ENCODE results near the gene GPR87.

GPR87 gene

DNA sequence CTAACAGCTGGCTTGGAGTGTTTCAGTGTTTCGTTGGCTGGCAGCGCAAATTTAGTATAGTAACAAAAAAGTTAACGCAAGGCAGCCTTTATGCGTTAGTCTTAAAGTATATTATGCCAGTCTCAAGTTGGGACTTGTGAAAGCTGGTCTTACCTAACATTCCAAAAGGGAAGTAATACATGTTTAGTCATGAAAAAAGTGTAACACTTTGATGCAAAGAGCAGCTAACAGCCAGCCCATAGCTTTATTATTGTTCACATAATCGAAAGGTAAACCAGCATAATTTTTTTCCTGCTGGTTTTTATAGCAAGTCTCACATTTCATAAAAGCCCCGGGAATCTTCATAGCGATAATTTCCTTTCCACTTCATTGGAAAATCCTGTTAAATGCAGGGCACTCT, 2.4 kb upstream of the GPR87 start:
- intact Hi-C loops (cut with DNase I): no loop called here

DNA sequence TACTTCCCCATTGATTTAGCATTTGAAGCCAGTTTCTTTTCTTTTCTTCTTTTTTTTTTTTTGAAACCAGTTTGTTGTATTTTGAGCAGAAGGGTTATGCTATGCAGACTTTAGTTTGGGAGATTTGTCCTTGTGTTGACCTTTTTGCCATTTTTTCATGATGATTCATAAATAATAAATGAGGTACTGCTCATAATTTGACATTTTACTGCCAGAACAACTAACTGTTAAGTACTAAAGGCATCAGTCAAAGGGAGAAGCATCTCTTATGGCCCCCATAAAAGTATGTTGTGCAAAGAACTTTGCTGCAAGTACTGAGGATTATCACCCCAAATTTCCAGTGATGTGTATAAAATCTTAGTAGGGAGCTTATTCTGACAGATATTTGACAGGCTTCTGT, 1.7 kb upstream of the GPR87 start:
- intact Hi-C loops (cut with DNase I): no loop called here
- DNase-seq: no peak

More for the DNA sequence above, 2.4 kb upstream of the GPR87 start:
- DNase-seq: no peak

DNA sequence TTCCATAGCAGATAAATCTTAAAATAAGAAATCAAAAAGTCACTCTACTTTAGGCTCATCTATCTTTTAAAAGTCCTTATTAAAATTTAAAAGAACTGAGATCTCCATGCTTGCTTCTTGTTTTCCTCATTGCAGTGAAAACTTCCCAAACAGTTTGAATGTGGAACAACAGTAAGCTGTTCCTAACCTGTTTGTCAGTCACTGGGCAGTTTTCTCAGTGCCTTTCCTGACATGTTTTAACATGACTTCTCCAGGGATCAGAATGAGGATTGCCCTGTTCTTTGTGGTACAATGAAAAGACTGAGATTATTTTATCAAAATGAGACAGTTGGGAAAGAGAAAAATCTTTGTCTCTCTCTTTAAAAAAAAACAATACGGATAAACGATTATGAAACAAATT, 774 bp downstream of the GPR87 start:
- DNase-seq: no peak
- intact Hi-C loops (cut with DNase I): no loop called here

DNA sequence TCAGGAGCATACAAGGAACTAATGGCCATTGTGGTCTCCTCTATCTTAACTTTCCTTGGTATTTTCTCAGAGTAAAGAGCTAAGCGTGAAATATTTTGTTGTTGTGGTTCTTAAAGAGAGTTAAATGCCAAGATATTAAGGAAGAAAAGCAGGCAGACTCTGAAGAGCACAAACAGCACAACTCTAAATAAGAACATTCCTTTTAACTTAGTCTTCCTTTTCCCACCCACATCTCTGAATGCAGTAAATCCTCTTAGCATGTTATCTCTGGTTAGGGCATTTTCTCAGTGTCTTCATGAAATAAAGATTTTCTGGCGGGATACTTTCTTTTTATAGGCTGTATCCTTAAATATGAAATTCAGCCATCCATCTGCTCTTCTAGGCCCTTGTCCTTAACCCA, 1.5 kb downstream of the GPR87 start:
- intact Hi-C loops (cut with DNase I): no loop called here
- DNase-seq: no peak

DNA sequence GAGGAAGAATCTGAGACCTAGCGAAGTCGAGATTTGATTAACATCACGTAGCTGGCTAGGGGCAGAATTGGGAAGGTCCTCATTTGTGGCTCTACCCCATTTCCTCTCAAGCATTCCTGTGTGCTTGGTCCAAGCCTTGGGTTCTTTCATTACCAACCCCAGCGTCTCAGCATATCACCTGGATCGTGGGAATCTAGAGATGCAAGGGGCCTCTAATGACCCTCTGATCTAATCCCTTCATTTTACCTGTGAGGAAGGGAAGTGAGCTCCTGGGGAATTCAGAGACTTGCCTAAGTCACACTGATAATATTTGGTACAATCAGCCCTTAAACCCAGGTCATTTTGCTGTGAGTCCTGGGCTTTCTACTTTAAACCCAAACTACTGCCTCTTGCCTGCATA, 2.0 kb downstream of the GPR87 start:
- DNase-seq: no peak

DNA sequence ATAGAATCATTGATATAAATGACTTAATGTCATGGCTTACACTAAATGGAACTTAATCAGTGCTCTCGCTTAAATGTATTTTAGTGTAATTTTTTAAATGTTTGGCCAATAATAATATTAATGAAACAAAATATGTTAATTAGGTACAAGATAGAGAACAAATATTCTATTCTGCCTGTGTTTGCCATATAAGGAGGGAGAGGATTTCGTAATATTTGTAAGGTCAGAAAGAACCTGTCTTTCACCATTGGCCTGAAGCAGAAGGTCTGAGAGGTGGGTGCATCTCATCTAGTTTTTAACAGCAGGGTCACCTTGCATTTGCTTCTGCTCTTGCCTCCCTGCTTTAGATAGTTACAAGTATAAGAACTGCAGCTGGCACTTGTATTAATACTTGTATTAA, 2.5 kb downstream of the GPR87 start:
- intact Hi-C loops (cut with DNase I): no loop called here
- DNase-seq: no peak

More for the DNA sequence above, 2.0 kb downstream of the GPR87 start:
- intact Hi-C loops (cut with DNase I): no loop called here

DNA sequence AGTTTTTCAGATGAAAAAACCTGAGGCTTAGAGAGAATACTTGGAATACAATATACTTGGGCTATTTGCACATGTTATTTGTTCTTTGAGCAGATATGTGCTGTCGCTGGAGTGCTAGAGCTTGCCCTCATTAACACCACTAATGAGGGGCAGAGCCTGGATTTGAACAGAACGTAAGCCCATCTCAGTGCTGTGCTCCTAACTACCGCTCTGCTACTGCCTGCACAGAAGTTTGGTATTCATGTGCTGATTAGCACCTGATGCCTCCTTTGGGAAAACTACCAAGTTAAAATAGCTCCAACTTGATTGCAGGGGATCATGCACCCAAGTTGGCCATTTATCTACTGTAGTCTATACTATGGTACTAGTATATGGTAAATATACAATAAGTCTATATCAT, 3.6 kb downstream of the GPR87 start:
- intact Hi-C loops (cut with DNase I): no loop called here

DNA sequence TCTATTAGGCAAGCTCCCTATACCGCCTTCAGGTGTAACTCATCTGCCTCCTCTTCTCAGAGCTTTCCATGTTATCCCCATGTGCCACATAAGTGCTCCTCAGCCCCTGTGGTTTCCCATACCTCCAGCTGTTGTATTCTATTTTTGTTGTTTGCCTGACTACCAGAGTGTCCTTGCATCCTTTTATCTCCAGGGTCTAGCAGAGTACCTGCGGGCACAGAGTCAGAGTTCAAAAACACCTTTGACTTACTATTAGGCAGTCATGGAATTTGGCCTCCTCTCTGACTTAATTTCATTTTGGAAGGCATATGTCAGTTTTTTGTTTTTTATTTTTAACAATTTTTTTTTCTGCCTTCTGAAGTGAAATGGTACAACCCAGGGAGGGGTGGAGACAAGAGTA, 7.1 kb downstream of the GPR87 start:
- no peak for DNase-seq
- intact Hi-C loops (cut with DNase I): no loop called here

More for the DNA sequence above, 3.6 kb downstream of the GPR87 start:
- no peak for DNase-seq

DNA sequence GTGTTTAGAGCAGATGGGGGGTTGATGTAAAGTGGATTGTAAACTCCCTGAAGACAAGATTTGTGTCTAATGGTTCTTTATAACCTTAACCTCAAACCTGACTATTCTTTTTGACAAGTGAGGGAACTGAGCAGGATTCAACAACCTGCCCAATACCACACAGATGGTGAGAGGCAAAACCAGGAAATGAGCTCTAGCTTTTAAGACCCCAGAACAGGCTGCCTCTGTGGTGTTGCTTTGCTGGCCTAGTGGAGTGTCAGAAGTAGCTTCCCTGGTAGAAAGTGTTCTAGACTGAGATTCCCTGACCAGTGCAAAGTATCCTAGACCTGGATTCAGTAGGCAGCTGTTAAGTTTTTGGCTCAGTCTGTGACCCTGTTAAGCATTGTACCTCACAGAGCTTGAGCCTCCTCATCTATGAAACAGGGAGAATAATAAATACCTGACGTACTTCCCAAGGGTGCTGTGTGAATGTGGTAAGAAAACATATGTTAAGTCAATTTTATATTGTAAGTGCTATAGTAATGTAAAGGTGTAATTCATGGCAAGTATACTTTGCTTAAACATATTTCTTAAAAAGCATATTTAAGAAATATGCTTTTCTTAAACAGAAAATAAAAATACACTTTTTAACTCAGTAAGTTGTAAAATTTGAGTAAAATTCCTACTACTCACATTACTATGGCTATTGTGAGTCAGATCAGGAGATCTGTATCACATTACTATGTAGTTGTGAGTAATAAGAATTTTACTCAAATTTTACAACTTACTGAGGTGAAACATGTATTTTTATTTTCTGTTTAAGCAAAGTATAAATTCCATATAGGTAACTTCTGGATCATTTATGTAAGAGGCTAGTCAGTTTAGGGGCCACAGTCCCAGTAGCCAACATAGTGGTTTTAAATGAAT, 8.8 kb downstream of the GPR87 start:
- intact Hi-C loops (cut with DNase I): no loop called here

DNA sequence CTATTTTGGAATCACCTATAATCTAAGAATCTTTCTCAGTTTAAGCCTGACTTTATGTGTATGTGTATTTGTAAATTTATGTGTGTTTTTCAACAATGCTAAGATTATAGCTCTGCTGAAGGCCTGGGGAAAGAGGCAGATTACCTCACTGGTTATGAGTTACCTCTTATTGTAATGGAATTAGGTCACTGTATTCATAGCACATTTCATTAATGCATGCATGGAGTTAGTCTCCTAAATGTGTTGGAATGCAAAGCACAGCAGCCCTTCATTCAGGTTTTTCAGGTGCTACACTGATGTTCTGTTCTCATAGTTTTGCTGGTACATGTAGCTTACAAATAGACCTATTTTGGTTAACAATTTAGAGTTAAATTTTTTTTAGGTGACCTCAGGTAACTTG, 9.5 kb downstream of the GPR87 start:
- no peak for DNase-seq
- intact Hi-C loops (cut with DNase I): no loop called here

More for the DNA sequence above, 8.8 kb downstream of the GPR87 start:
- DNase-seq: no peak

DNA sequence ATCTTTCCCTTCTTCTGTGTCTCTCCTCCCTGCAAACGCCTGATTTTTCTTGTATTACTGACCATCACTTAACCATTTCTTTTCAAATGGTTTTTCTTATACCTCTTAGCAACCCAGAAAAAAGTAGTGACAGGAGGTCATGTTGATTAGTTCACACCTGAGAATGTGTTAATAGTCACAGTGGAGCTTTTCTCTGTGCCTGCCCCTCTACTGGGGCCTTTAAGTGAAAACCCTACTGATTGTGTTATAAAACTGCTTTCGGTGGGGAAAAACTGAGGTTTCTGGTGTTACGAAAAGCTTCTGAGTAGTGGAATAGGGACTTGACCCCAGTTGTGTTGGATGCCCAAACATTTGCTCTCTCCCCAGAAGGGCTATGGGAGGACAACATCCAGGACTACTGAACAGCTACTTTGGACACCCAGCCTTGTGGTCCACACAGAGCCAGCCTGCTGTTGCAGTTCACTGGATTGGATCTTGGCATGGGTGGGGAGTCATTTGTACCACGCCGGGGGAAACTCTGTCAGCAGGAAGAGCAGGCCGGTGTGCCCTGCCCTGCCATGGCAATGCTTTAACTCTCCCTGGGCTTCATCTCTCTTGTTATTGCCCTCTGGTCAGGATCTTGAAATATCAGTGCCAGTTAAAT, 10.3 kb downstream of the GPR87 start:
- no peak for DNase-seq
- intact Hi-C loops (cut with DNase I): no loop called here

DNA sequence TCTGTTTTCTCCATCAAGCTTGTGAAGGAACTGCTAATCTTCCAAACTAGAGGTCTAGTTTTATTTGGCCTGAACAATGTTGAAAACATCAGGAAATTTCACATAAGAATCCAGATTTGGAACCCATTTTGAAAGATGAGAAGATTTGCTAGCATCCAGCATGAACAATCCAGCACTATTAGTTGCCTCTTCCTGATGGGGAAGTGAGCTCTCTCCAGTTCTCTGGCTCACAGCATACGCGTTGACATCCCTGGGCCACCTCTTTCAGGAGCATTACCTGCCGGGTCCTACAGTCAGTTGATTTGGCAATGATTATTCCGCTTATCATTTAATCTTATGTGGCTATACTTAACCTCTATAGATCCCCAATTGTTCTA, 10.9 kb downstream of the GPR87 start:
- no peak for DNase-seq
- intact Hi-C loops (cut with DNase I): no loop called here

DNA sequence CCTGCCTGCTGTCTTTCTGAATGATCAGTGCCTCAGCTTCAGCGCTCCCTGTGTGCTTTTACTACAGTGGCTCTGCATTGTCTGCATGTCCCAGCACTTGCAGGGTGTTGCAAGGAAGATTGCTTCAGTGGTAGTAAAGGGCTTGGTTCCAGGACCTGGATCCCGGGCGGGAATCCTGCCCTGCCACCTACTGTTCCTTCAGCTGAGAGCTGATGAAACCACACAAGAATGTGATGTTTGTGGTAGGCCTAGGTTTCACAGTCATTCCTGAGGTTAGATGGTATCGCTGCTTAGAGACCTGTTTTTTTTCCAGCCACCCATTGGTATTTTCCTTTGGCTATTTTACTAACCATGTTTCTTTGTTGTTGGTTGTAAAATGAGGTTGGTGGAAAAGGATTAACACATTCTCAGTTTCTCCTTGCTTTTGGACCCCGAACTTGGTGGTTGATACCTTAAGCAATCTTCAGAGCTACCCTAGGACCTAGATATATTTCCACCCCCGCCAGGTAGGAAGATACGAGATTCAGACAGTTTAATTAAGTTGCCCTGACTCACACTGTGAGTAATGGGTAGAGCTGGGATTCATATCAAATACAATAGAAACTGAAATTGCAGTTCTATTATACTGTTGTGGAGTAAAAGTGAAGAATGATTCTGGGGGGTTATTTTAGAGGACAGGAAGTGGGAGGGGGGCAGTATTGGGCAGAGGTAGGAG, 11.4 kb downstream of the GPR87 start:
- DNase-seq: peak in 34 of 42 donors; percentile 17 to 73 (median 40)
- intact Hi-C loops (cut with DNase I): no loop called here

DNA sequence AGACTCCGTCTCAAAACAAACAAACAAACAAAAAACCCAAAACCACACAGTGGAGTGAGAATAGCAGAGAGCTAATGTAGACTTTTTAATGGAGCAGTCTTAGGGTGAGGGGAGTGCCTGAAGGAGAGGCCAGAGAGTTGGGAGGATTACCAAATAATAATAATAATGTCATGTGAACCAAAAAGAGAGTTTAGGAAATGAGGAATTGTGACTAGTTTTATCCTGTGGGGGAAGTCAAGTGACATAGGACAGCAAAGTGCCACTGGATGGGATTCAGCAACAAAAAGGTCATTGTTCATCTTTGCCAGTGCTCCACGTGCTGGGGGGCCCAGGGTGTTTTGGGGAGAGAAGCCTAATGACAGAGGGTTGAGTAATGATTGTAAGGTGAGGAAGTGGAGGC, 12.9 kb downstream of the GPR87 start:
- DNase-seq: no peak
- intact Hi-C loops (cut with DNase I): no loop called here

DNA sequence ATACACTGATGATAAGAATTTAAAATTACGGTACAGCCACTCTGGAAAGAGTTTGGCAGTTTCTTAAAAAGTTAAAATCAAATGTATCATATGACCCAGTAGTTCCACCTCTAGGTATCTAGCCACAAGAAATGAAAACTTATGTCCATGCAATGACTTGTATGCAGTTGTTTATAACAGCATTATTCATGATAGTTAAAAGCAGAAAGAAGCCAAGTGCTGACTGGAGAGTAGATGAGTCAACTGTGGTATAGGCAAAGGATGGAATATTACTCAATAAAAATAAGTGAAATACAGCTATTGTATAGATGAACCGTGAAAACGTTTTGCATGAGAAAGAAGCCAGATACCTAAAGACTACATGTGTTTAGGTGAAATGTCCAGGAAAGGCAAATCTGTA, 14.8 kb downstream of the GPR87 start:
- intact Hi-C loops (cut with DNase I): no loop called here
- DNase-seq: no peak

DNA sequence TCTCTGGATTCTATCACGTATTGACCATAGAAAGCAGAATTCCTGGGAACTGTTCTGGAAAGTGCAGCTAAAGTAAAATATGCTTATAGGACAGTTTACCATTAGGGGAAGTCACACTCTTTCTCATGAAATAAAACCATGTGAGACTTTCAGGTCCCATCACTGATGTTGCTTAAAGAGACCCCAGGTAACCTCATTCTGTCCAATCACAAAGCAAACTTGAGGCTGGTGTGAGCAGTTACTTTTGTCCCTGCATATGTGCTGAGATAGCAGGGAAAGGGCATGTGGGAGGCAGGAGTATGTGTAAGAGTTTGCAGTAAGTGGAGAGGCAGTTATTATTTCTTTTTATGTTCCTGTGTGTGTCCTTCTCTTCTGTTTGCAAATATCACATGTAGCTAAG, 16.1 kb downstream of the GPR87 start:
- intact Hi-C loops (cut with DNase I): no loop called here
- no peak for DNase-seq

DNA sequence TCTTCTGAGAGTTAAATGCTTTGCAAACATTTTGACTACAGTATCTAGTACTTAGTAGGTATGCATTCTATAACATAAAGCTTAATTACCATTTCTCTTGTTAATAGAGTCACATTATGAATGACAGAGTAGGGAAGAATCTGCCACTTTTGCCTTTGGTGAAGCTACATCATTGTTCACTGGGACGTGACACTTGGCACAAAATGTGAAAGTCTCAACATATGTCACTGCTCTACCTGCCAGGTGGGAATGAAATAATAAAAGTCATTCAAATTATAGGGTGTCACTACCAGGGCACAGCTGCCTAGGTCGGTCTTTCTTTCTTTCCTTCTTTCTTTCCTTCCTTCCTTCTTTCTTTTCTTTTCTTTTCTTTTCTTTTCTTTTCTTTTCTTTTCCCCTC, 17.6 kb downstream of the GPR87 start:
- intact Hi-C loops (cut with DNase I): no loop called here
- DNase-seq: no peak

DNA sequence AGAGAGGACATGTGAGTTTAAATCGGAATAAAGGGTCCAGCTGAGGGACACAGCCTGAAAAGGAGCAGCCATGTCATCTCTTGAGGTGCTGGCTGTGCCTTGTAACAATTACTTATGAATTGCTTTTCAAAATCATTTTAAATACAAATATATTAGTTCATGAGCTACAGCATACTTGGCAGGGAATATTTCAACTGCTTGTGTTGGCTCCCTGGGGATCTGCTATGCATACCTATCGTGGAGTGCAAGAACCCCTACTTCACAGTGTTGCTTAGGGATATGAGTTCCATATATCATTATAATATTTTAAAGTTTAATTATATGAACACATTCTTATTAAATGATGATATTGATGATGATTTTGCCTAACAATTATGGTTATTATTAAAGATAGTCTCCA, 19.2 kb downstream of the GPR87 start:
- DNase-seq: no peak
- intact Hi-C loops (cut with DNase I): no loop called here

DNA sequence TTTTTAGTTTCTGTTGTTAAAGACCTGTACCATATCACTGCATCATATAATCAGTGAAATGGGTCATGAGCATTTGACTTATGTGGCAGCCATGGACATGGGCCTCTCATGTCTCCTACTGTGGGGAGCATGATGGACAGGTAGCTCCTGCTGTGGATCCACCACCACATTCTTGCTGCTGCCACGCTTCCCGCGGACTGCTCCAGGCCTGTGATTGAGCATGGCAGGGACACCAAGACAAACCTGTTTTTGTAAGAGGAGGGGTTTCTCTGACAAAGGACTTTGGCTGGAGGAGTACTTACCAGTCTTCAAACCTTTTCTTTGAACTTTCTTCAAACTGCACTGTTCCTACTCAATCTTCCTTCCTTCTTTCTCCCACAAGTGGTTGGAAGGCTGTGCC, 20.4 kb downstream of the GPR87 start:
- intact Hi-C loops (cut with DNase I): no loop called here
- DNase-seq: no peak

DNA sequence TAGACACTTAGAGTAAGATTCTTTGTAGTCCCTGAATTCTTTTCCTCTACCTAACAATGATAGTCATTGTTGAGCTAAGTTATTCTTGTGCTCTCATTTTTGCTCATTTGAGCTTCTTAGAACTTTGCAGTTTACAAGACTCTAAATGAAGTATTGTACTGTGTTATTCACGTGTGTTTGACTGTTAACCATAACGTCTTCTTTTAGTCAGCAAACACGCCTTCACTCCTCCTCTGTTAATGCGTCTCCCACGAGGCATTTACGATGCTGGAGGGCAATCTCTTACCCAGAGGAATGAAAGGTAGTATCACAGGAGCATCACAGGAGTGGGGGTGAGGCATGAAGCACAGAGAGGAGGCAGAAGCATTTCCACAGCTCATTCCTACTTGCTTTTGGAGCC, 23.5 kb downstream of the GPR87 start:
- peak in 3 of 42 donors; percentile 12 to 26 (median 25) for DNase-seq
- intact Hi-C loops (cut with DNase I): no loop called here
